Kidney glomerular epithelial cell (primary cell): ENCODE measurements around the gene CAPN1.
"Not testable (repeated sequence)": the region's sequence is repeated elsewhere in the genome, so short reads cannot be mapped to it uniquely, and the experiment has no call there.

Experiments used
- DNase-seq: peaks from one replicate; lab custom pipeline; 2025; lab: John Stamatoyannopoulos, UW

Gene CAPN1

DNA sequence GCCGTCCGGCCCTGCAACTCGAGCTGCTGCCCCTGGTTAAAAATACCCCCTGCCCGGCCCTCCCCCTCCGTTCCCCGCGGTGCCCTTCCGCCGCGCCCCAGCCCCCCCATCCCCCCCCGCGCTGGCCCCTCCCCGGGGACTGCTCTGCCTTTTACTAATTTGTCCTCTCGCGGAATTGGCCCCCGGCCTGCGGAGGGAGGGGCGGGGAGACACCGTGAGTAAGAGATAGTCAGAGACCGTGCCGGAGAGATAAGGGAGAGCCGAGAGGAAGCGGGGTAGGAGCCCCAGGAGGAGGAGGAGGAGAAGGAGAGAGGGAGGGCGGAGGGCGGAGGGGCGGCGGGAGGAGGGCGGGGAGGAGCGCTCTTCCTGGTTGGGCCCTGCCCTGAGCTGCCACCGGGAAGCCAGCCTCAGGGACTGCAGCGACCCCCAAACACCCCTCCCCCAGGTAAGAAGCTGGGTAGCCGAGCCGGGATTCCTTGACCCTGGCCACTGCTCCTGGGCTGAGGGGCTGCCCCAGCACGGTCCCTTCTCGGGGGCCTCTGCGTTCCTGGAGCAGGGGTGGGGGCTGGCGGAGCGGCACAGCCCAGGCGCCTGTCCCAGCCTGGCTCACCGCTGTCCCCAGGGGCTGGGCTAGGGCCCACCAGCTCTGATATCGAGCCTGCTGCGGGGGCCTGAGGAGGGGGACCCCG lies at the start of gene CAPN1:
CAPN1 (plus strand) TSS at position 360 of the 689 bp plus-strand sequence. CDS start 774 bp downstream, outside the sequence.
- peak; percentile 89 for DNase-seq

DNA sequence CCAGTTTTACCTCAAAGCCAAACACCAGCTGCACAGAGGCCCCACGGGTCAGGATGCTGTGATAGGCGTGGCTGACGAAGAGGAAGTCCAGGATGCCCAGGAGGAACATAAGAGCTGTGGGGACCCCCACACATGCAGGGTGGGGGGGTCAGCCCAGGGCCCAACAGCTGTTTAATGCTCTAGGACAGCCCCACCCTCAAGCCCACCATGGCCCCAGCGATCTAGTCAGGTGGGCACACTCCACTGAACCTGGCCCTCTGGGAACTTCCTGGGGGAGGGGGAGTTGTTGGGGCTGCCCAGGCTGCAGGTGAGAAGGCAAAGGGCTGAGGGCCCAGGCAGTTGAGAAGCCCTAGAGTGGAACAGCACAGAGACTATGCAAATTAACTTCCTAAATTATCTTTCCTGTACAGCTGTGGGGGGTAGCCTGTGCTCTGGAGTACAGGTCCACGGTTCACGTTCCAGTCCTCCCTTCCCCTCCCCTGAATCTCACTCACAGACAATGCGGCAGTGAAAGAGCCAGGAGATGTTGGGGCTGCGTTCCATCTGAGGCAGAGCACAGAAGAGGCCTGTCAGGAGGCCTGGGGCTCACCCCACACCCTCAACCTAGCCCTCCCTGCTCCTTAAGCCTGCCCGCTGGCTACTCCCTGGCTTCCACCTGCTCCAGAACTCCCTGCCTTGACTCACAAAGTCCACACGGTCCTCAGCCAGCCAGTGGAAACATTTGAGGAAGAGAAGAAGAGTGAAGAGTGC lies 49.3 kb upstream of the CAPN1 start:
- no peak for DNase-seq

DNA sequence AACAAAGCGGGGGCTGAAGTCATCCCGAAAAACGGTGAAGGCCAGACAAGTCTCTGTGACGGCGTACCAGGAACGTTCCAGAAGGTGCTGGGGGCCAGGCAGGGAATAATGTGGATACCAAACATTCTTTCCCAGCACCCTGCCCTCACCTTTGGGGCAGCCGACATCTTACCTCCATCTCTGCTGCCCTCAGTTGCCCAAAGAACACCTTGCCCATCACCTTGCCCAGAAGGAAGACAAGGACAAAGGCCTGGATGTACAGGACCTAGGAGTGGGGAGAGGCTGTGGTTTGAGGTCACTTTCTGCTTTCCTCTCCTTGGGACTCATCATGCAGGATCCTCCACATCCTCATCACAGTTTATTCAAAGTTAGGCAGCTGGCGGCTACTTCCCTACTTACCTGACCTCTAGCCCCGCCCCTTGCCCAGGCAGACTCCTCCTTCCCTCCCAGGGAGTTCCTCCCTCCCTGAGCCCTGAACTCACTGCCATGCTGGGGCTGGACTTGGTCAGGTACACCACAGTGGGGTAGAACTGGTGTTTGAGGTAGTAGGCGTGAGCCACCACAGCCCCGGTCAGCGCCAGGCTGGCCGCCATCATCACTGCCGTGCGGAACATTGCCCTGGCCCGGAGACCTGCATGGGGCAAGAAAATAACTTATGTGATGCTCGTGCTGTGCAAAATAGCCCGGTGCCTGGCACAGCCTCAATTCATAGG lies 48.6 kb upstream of the CAPN1 start:
- DNase-seq, result peak; percentile 31

DNA sequence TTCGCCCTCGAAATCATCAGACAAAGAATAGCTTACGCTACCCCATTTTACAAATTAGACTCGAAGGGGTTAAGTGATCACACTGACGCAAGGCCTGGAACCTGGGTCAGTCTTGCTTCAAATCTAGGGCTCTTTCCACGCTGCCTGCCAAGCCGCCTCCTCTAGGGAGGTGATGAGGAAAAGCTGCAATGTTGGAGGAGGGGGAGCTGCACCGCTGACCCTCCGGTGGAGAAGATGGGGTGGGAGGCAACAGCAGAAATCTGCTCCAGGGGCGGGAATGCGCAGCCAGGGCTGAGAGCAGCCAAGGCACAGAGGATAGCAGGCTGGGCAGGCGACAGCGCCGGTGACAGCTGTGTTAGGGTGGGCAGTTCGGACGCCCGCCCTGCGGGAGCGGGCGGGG lies 48.0 kb upstream of the CAPN1 start:
- no peak for DNase-seq

DNA sequence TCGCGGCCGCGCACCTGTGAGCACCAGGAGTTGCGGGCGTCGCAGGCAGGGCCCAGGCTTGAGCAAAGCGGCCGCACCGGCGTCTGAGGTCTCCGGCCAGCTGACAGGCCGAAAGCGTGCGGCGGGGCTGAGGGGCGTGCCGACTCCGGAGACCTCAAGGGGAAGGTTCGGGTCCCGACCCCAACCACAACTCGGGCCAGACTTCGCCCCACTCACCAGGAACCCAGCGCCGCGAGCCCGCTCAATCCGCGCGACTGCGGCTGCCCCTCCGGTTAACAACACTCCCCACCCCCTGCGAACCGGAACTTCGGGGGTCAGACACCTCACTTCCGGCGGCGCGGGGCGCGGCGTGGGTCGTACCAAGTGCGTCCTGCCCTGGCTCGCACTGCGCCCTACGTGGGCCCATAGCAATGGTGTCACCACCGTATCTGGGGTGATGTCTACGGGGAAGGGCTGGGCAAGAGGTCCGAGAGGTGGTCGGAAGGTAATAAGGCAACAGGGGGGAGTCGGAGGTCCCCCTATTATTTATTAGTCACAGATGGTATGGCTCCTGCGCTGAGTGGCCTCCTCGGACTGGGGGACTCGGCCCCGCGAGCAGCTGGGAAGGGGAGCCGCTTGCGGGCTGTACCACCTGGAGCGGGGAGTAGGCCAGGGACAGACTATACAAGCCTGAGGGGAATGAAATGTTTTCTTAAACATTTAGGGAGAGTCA lies 47.3 kb upstream of the CAPN1 start, which contains the start of gene SYVN1:
SYVN1 (minus strand) TSS at position 280 of the 712 bp plus-strand sequence. CDS start 918 bp downstream, outside the sequence.
- DNase-seq, result peak; percentile 92

DNA sequence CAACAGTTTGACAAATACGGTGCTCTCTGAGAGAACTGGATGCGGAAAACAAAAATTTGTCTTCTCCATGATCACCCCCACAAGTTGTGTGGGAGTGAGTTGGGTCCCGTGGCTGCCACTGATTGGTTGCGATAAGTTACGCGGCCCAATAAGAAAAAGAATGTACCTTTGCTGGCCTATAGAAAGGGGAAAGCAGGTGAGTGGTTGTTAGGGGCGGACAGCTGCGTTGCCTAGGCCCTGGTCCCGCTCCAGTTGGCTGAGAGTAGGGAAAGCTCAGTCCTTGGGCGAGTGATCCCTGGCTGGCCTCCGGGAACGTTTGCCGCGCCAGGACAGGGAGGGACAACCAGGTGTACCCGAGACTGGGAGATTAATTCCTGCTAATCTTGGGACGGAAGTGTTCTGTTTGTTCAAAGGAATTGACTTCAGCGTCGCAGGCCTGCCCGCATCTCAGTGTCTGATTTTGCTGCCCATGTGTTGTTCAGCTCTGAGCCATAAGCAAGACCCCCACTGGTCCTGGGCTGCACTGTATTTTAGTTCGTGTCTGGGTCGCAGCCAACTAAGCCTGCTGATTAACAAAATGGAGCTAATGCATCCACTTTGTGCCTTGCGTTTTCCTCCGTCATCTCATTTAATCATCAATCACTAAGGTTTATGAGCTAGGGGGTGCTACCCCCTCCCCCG lies 46.6 kb upstream of the CAPN1 start:
- peak; percentile 98 for DNase-seq

DNA sequence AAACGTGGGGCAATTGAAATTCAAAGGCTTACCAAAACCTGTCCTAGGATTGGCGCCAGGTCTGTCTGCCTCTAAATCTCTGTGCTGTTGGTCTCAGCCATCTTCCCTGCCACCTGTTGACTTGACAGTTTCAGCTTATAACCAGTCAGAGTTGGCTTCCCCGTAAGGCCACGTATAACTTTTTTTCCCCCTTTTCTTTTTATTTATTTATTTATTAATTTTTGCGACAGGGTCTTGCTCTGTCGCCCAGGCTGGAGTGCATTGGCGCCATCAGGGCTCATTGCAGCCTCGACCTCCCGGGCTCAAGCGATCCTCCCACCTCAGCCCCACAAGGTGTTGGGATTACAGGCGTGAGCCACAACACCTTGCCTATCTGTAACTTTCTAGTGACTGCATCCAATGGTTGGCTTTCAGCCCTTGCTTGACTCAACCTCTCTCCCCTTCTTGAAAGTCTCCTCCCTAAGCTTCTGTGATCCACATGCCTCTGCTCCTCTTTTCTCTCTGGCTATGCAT lies 46.0 kb upstream of the CAPN1 start:
- DNase-seq, result no peak

DNA sequence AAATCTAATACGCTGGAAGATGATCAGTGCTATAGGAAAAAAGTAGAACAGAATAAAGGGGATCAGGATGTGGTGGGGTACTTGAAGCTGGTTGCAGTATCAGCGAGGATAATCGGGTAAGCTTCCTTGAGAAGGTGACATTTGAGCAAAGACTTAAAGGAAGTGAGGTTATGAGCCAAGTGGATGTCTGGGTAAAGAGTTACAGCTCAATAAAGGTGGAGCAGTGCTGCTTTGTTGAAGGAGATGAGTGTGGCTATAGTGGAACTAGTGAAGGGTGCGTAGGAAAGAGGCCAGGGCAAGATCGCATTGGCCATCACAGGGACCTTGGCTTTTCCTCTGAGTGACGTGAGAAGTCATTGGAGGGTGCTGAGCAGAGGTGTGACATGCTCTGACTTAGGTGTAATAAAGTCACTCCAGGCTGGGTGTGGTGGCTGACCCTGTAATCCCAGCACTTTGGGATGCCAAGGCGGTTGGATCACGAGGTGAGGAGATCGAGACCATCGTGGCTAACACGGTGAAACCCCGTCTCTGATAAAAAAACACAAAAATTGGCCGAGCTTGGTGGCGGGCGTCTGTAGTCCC lies 45.1 kb upstream of the CAPN1 start:
- no peak for DNase-seq

DNA sequence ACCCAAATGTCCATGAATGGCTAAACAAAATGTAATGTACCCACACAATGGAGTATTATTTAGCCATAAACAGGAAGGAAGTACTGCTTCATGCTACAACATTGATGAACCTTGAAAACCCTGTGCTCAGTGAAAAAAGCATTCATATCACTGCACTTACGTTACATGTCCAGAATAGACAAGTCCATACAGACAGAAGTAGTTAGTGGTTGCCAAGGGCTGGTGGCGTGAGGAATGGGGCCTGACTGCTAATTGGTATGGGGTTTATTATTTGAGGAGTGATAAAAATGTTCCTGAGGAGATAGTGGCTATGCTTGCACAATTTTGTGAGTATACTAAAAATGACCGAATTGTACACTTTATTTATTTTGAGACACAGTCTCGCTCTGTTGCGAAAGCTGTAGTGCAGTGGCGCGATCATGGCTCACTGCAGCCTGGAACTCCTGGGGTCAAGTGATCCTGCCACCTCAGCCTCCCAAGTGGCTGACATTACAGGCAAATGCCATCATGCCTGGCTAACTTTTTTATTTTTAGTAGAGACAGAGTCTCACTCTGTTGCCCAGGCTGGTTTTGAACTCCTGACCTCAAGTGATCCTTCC lies 39.7 kb upstream of the CAPN1 start:
- DNase-seq, result no peak

DNA sequence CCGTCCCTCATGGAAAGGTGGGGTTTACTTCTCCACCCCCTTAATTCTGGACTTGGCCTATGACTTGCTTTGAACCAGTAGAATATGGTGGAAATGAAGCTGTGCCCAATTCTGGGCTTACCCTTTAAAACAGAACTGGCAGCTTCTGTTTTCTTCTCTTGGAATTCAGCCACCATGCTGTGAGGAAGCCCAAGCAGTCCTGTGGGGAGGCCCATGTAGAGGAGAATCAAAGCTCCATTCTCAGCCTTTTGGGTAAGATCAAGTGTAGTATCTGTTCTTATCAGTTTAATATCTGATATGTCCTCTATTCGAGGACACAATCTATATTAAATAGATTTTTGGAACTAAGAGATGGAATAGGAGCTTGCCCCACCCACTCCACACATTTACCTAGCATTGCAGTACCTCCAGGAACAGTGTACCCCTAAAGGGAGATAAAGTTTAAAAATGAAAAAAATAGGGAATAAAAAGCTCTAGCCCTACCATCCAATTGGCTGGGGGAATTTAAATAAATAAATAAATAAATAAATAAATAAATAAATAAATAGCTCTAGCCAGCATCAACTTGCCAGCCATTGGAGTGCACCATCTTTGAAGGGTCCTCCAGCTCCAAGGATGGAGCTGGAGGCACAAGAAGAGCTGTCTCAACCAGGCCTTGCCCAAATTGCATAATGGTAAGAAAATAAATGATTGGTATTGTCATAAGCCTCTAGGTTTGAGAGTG lies 34.2 kb upstream of the CAPN1 start:
- DNase-seq, result no peak

DNA sequence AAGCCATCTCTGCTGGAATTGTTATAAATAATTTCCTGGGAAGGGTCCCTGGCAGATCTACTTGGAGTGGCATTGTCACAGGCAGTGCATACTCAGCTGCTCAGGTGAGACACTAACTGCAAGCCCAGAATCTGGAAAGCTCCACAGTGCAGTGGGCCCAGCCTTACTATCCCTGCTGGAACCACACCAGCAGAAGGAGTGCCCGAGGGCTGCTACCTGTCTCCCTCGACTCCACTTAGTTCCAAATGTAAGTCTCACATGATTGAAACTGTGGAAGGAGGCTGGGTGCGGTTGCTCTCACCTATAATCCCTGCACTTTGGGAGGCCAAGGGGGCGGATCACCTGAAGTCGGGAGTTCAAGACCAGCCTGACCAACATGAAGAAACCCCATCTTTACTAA lies 33.1 kb upstream of the CAPN1 start:
- DNase-seq, result no peak

DNA sequence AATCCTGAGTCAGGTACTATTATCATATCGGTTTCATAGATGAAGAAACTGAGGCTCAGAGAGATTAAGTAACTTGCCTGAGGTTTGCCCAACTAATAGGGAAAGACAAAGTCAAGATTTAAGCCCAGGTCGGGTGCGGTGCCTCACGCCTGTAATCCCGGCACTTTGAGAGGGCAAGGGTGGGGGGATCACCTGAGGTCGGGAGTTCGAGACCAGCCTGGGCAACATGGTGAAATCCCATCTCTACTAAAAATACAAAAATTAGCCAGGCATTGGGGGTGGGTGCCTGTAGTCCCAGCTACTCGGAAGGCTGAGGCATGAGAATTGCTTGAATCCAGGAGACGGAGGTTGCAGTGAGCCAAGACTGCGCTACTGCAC lies 31.6 kb upstream of the CAPN1 start:
- not testable (repeated sequence) for DNase-seq

DNA sequence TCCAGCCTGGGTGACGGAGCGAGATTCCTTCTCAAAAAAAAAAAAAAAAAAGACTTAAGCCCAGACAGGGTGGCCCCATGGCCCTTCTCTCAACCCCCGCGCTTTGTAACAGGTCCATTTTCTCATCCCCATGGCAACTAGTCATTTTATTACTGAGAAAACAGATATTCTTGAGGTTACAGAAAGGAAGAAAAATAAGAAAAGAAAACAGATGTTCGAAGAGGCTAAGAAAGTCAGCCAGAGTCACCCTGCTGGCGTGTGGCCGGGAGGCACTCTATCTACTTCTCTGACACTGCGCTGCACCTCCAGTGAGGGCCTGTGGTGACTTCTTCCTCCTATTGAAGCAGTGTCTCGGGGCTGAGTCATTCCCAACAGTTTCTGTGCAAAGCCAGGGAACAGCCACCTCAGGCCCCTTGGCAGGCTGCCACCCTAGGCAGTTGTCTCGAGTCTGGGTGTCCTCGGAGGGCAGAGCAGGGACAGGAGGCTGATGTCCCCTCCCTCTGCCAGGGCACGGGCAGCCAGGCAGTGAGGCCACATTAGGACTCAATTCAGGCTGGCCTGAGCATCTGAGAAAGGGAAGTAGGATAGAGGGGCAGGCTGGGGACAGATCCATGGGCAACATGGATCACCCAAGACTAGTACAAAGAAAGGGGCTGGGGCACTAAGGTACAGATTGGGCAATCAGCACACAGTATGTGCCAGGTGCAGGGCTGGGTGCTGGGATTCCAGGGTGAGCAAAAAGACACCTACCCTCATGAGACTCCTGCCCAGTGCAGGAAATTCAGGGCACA lies 31.0 kb upstream of the CAPN1 start:
- DNase-seq, result peak; percentile 58

DNA sequence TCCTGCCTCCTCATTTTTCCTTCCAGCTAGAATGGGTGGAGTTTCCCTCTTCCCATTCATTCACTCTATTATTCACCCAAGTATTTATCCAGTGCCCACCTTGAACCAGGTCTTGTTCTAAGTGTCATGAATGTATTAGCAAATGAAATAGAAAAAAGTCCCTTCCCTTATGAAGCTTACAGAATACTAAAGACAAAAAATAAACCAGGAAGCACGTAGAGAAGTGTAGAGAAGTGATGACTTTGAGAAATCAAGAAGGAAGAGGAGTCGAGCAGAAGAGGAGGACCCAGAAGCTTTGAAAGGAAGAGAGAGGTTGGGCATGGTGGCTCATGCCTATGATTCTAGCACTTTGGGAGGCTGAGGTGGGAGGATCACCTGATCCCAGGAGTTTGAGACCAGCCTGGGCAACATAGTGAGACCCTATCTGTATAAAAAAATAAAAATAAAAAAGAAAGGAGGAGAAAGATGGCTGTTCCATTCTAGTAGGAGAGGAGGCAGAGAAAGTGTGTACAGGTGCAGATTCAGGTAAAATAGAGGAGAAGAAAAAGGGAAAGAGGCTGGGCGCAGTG lies 30.3 kb upstream of the CAPN1 start:
- no peak for DNase-seq

DNA sequence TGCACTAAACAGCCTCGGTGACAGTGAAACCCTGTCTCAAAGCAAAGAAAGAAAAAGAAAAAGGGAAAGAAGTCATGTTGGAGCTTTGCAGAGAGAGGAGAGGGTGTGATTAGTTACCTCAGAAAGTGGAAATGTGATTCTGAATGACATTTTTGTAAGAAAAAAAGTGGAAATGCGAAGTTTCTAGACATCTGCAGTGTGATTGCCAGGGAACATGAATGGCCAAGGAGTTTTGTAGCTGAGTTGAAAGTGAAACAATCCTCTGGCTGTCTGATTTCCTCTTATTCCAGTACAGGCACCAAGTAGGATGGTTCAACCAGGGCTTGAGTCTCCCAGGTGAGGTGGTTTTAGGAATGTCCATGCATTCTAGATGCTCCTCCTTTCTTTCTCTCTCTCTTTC lies 29.6 kb upstream of the CAPN1 start:
- DNase-seq, result no peak

DNA sequence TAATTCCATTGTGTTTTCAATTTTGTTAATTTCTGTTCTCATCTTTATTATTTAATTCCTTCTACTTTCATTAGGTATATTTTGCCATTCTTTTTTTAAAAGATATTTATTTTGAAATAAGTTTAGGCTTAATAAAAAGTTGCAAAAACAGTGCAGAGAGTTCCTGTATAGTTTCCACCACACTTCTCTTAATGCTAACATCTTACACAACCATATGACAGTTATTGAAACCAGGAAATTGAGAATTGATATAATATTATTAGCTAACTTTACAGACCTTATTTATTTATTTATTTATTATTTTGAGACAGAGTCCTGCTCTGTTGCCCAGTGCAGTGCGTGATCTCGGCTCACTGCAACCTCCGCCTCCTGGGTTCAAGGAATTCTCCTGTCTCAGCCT lies 25.5 kb upstream of the CAPN1 start:
- DNase-seq, result no peak

DNA sequence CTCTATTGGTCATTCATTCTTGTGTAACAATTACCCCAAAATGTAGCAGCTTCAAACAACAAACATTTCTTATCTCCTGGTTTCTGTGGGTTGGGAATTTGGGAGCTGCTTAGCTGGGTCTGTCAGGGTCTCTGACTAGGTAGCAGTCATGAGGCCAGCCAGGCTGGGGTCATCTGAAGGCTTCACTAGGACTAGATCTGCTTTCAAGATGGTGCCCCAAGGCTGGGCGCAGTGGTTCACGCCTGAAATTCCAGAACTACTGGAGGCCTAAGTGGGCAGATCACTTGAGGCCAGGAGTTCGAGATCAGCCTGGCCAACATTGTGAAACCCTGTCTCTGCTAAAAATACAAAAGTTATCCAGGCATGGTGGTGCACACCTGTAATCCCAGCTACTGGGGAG lies 24.8 kb upstream of the CAPN1 start:
- no peak for DNase-seq

DNA sequence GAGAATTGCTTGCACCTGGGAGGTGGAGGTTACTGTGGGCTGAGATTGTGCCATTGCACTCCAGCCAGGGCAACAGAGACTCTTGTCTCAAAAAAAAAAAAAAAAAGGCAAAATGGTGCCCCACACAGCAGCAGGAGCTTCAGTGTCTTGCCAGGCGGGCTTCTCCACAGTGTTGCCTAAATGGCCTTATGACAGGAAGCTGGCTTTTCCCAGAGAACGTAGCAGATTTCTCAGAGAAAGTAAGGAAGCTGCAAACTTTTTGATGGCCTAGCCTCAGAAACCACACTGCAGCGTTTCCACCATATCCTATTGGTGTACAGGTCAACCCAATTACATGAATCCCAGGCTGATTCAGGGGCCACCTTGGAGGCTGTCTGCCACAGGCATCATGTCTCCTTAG lies 24.4 kb upstream of the CAPN1 start:
- DNase-seq, result no peak

DNA sequence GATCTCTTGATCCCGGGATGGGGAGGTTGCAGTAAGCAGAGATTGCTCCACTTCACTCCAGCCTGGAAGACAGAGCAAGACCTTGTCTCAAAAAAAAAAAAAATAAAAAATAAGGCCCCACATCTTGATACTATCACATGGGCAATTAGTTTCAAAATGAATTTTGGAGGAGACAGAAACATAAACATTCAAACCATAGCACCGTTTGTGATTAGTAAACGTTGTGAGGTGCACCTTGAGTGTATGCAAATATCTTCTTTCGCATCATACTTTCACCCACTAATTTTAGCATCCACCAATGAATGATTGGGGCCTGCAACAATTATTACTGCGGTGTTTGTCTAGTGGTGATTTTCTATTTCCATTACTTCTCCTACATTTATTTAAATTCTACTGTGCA lies 22.7 kb upstream of the CAPN1 start:
- no peak for DNase-seq
